NCI-H1092 treated with DMSO at 0.1 percent for 48 hours (cell line): ENCODE measurements around the gene PPP3R1.

Source experiments
- DNase-seq: peaks from one replicate; lab custom pipeline; 2025; lab: John Stamatoyannopoulos, UW

PPP3R1 gene

GRCh38 chr2:68151037-68151436 is 101.3 kb downstream of the PPP3R1 start:
- no peak for DNase-seq

- no peak for DNase-seq
Observed at GRCh38 chr2:68141875-68142274, 110.5 kb downstream of the PPP3R1 start.

DNA sequence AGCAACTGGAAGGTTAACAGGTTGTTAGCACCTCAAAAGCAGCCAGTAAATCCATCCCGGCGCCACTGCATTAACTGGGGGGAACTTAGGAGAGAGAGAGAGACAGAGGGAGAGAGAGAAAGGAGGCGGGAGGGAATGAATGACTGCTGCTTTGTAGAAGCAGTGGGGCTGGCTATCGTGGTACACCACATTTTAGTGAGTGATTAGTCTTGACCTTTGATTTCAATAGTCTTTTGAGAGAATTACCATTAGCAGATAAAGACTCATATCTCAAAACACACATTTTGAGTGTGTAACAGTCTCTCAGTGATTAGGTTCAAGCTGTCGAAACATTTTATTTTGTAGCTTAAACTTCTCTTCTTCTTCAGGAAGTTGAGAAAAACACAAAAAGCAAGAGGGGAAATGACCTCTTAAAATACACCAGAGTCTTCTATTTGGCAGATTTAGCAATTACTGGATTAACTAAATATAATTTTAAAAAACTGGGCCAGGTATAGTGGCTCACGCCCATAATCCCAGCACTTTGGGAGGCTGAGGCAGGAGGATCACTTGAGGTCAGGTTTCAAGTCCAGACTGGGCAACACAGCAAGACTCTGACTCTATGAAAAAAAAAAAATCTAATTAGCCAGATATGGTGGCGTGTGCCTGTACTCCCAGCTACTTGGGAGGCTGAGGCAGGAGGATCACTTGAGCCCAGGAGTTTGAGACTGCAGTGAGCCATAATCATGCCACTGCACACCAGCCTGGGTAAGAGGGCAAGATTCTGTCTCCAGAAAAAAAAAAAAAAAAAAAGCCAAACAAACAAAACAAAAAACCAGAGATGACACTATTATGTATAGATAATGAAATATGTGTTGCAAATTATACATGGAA is 116.6 kb downstream of the PPP3R1 start:
- no peak for DNase-seq

GRCh38 chr2:68134554-68134953 is 117.8 kb downstream of the PPP3R1 start:
- DNase-seq, result no peak

GRCh38 chr2:68134120-68134519 is 118.2 kb downstream of the PPP3R1 start:
- DNase-seq, result no peak
